ENCODE measurements around the gene STRA6. TPM values are rescaled to one million over a fixed set of nuclear protein-coding genes. Genes with fewer than 3 reads are reported as not detected.

The STRA6 gene
- total RNA-seq, 3 donors from 2014 or later (not counting 1 experiment from before 2014, with no cell fraction given), result not detected

GRCh38 chr15:74170071-74170844, 32.3 kb downstream of the STRA6 start:
- intact Hi-C loops (cut with micrococcal nuclease), result no loop called here

GRCh38 chr15:74168711-74169126, 33.9 kb downstream of the STRA6 start:
- no peak overlapping the region for H3K27ac Mint-ChIP-seq
- TF ChIP-seq, protein P1, sequence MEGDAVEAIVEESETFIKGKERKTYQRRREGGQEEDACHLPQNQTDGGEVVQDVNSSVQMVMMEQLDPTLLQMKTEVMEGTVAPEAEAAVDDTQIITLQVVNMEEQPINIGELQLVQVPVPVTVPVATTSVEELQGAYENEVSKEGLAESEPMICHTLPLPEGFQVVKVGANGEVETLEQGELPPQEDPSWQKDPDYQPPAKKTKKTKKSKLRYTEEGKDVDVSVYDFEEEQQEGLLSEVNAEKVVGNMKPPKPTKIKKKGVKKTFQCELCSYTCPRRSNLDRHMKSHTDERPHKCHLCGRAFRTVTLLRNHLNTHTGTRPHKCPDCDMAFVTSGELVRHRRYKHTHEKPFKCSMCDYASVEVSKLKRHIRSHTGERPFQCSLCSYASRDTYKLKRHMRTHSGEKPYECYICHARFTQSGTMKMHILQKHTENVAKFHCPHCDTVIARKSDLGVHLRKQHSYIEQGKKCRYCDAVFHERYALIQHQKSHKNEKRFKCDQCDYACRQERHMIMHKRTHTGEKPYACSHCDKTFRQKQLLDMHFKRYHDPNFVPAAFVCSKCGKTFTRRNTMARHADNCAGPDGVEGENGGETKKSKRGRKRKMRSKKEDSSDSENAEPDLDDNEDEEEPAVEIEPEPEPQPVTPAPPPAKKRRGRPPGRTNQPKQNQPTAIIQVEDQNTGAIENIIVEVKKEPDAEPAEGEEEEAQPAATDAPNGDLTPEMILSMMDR (IDR thresholded peaks at IDR 0.05), result no peak
- Histone ChIP-seq H3K4me1 (ENCODE audit: control insufficient read depth, insufficient read depth, low read length) (no peaks in the 10 kb centered on the region), H3K4me3 (ENCODE audit: low read length) (no peak overlapping the region), H3K27ac (ENCODE audit: low read length) (no peak overlapping the region), H3K9me3 (ENCODE audit: control insufficient read depth, insufficient read depth, low read length) (no peaks in the 10 kb centered on the region), H3K27me3 (ENCODE audit: control insufficient read depth, insufficient read depth, low read length) (no peaks in the 10 kb centered on the region), H3K36me3 (ENCODE audit: control insufficient read depth, insufficient read depth, low read length) (no peaks in the 10 kb centered on the region)
- intact Hi-C loops (cut with micrococcal nuclease), result no loop called here
- DNase-seq (no peak), ATAC-seq (no peak)
- no peaks in the 10 kb centered on the region for H3K4me1 Mint-ChIP-seq
- WGBS (ENCODE audit: insufficient coverage), result 62% methylated on average over 3 of the region's 3 CpGs
- no peaks in the 10 kb centered on the region for H3K36me3 Mint-ChIP-seq
- no peaks in the 10 kb centered on the region for H3K9me3 Mint-ChIP-seq
- H3K4me3 Mint-ChIP-seq, result no peak overlapping the region
- peaks cover 10 to 18% of the 10 kb centered on the region in 2 donors for H3K27me3 Mint-ChIP-seq (ENCODE audit: low read depth in 2 of 2)

More at GRCh38 chr15:74170071-74170844, 32.3 kb downstream of the STRA6 start:
- Histone ChIP-seq H3K36me3 (ENCODE audit: control insufficient read depth, insufficient read depth, low read length) (no peaks in the 10 kb centered on the region), H3K27ac (ENCODE audit: low read length) (no peak overlapping the region), H3K9me3 (ENCODE audit: control insufficient read depth, insufficient read depth, low read length) (no peaks in the 10 kb centered on the region), H3K4me1 (ENCODE audit: control insufficient read depth, insufficient read depth, low read length) (no peaks in the 10 kb centered on the region), H3K27me3 (ENCODE audit: control insufficient read depth, insufficient read depth, low read length) (no peaks in the 10 kb centered on the region), H3K4me3 (ENCODE audit: low read length) (no peak overlapping the region)
- TF ChIP-seq, protein P1 (IDR thresholded peaks at IDR 0.05), result no peak
- H3K4me1 Mint-ChIP-seq, result no peaks in the 10 kb centered on the region
- H3K36me3 Mint-ChIP-seq, result no peaks in the 10 kb centered on the region
- H3K4me3 Mint-ChIP-seq, result no peak overlapping the region
- H3K9me3 Mint-ChIP-seq, result no peaks in the 10 kb centered on the region
- 86% methylated on average over 15 of the region's 15 CpGs for WGBS (ENCODE audit: insufficient coverage)
- ATAC-seq, result no peak
- no peak for DNase-seq
- peaks cover 7 to 10% of the 10 kb centered on the region in 2 donors for H3K27me3 Mint-ChIP-seq (ENCODE audit: low read depth in 2 of 2)
- no peak overlapping the region for H3K27ac Mint-ChIP-seq

DNA sequence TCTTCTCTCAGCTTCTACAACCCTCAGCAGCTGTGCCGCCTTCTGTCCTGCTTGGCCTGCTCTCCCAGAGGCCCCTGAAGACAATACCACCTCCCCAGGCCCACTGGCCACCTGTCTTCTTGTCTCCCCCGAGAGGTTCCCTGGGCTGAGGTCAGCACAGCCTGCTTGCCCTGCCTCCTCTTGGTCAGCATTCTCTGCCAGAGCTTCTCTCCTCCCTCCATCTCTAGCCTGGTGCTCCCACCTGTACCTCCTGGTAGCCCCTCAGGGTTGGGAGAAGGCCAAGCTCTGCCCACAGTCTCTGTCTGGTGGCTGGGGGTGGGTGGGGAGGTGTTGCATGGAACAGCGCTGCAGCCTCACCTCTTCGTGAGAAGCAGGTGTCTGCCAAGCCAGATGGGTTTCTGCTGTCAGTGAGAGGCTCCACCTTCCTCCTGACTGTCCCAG, 34.7 kb downstream of the STRA6 start:
- no peak overlapping the region for H3K4me3 Mint-ChIP-seq
- H3K4me1 ChIP-seq (ENCODE audit: control insufficient read depth, insufficient read depth, low read length), result no peaks in the 10 kb centered on the region
- no peak overlapping the region for H3K4me3 ChIP-seq (ENCODE audit: low read length)
- 90% methylated on average over 4 of the region's 4 CpGs for WGBS (ENCODE audit: insufficient coverage)
- no peaks in the 10 kb centered on the region for H3K36me3 ChIP-seq (ENCODE audit: control insufficient read depth, insufficient read depth, low read length)
- no peak for ATAC-seq
- TF ChIP-seq, protein P1 (IDR thresholded peaks at IDR 0.05), result no peak
- intact Hi-C loops (cut with micrococcal nuclease), result no loop called here
- H3K27me3 Mint-ChIP-seq (ENCODE audit: low read depth in 2 of 2), result peaks cover 13 to 25% of the 10 kb centered on the region in 2 donors
- H3K4me1 Mint-ChIP-seq, result no peaks in the 10 kb centered on the region
- no peaks in the 10 kb centered on the region for H3K9me3 Mint-ChIP-seq
- H3K36me3 Mint-ChIP-seq, result no peaks in the 10 kb centered on the region
- H3K9me3 ChIP-seq (ENCODE audit: control insufficient read depth, insufficient read depth, low read length), result no peaks in the 10 kb centered on the region
- H3K27ac ChIP-seq (ENCODE audit: low read length), result no peak overlapping the region
- no peak for DNase-seq
- no peaks in the 10 kb centered on the region for H3K27me3 ChIP-seq (ENCODE audit: control insufficient read depth, insufficient read depth, low read length)
- no peak overlapping the region for H3K27ac Mint-ChIP-seq
